PC-3 (cell line): ENCODE results near the gene AHDC1. TPM values are rescaled to one million over a fixed set of nuclear protein-coding genes. Genes with fewer than 3 reads are reported as not detected.
A peak's percentile ranks its signal among the peaks of the same experiment; 100 is the strongest.

Source experiments
- ATAC-seq: fragments of 200-7000 bp; cut with Tn5 transposase; 2 replicates; pipeline ENCODE4 v1.9.1; 2020; ENCODE audit warnings: mild to moderate bottlenecking, moderate library complexity
- Bru-seq: library from RNA; stranded (reverse); fragments of 400-500 nt; gene quantifications from one replicate; lab custom pipeline; 2021; lab: Mats Ljungman, UMichigan
- BruChase-seq, 2 experiments: library from RNA; stranded (reverse); fragments of 400-500 nt; gene quantifications; one replicate each; lab custom pipeline; 2021; lab: Mats Ljungman, UMichigan
- BruUV-seq: library from RNA; stranded (reverse); fragments of 400-500 nt; replicated peaks from 2 replicates; lab custom pipeline; 2021; lab: Mats Ljungman, UMichigan
- CTCF ChIA-PET: fragments of 300-600 bp; sonication (Branson Sonifier 250); formaldehyde crosslinking; loops from one replicate; lab custom pipeline; 2022; ENCODE audit warnings: antibody characterized with exemption; lab: Charles Lee
- POLR2A ChIA-PET: fragments of 300-600 bp; sonication (Branson Sonifier 250); formaldehyde crosslinking; loops from one replicate; lab custom pipeline; 2022; ENCODE audit warnings: antibody characterized with exemption; ENCODE audit not compliant: unreplicated experiment; lab: Charles Lee
- DNase-seq: peaks from one replicate; pipeline ENCODE4 v3.0.0-alpha.2; 2015
- H2AFZ ChIP-seq: fragments of 300-600 bp; sonication (generic); 2 replicates; pipeline ENCODE4 v1.6.0; 2016; ENCODE audit warnings: antibody characterized with exemption, low read length
- H3F3A ChIP-seq: fragments of 300-600 bp; sonication (generic); one replicate; pipeline ENCODE4 v1.6.0; 2017; ENCODE audit warnings: antibody characterized with exemption, low read length, control low read depth, mild to moderate bottlenecking; ENCODE audit not compliant: unreplicated experiment
- H3K27ac ChIP-seq: fragments of 300-600 bp; sonication (generic); 2 replicates; pipeline ENCODE4 v1.5.1; 2016; ENCODE audit warnings: mild to moderate bottlenecking, low read length
- H3K27me3 ChIP-seq: fragments of 300-600 bp; sonication (generic); 2 replicates; pipeline ENCODE4 v1.6.1; 2016; ENCODE audit warnings: low read length, mixed read lengths
- H3K36me3 ChIP-seq: fragments of 300-600 bp; sonication (generic); 2 replicates; pipeline ENCODE4 v1.6.1; 2016; ENCODE audit warnings: low read depth, mixed run types, low read length, mixed read lengths
- H3K4me1 ChIP-seq: fragments of 300-600 bp; sonication (generic); 2 replicates; pipeline ENCODE4 v1.5.1; 2016; ENCODE audit warnings: low read length; ENCODE audit not compliant: insufficient read depth
- H3K4me2 ChIP-seq: fragments of 300-600 bp; sonication (generic); 2 replicates; pipeline ENCODE4 v1.6.0; 2016; ENCODE audit warnings: low read length
- H3K4me3 ChIP-seq: fragments of 300-600 bp; sonication (generic); 2 replicates; pipeline ENCODE4 v1.5.1; 2016; ENCODE audit warnings: mild to moderate bottlenecking, low read length, mixed read lengths
- H3K79me2 ChIP-seq: fragments of 300-600 bp; sonication (generic); 2 replicates; pipeline ENCODE4 v1.6.1; 2017; ENCODE audit warnings: low read length, mixed read lengths
- H3K9ac ChIP-seq: fragments of 300-600 bp; sonication (generic); 2 replicates; pipeline ENCODE4 v1.6.0; 2016; ENCODE audit warnings: mild to moderate bottlenecking, low read length
- H3K9me2 ChIP-seq: fragments of 300-600 bp; sonication (generic); replicated peaks from 2 replicates; pipeline ENCODE4 v1.6.1; 2016; ENCODE audit warnings: mixed run types, low read length, mixed read lengths
- H3K9me3 ChIP-seq: fragments of 300-600 bp; sonication (generic); 2 replicates; pipeline ENCODE4 v1.6.1; 2016; ENCODE audit warnings: low read length, mixed read lengths
- H4K20me1 ChIP-seq: fragments of 300-600 bp; sonication (generic); 2 replicates; pipeline ENCODE4 v1.6.1; 2016; ENCODE audit warnings: low read length, mixed read lengths
- CTCF ChIP-seq: fragments of 300-600 bp; sonication (generic); conservative IDR thresholded peaks from 2 replicates; pipeline ENCODE4 v1.5.1; 2017; ENCODE audit warnings: antibody characterized with exemption, low read depth, mild to moderate bottlenecking, low read length
- EZH2 ChIP-seq: fragments of 300-600 bp; sonication (generic); IDR thresholded peaks from one replicate; pipeline ENCODE4 v1.6.1; 2017; ENCODE audit warnings: antibody characterized with exemption, mild to moderate bottlenecking, low read length; ENCODE audit not compliant: unreplicated experiment
- EZH2phosphoT487 ChIP-seq: fragments of 300-600 bp; sonication (generic); IDR thresholded peaks from 2 replicates; pipeline ENCODE4 v1.6.1; 2018; ENCODE audit warnings: mild to moderate bottlenecking, antibody characterized with exemption, low read length, borderline replicate concordance
- intact Hi-C: fragments of 100-400 bp; cut with micrococcal nuclease; formaldehyde crosslinking; loops from 2 replicates; pipeline ENCODE4 v1.9.0; 2023
- long read RNA-seq: library from polyadenylated mRNA; unstranded; transcript quantifications from one replicate; pipeline ENCODE4 v2.0.0, GENCODE V29; 2021; ENCODE audit not compliant: unreplicated experiment
- total RNA-seq: library from RNA; depleted of rRNA; stranded (reverse); fragments of >200 nt; gene quantifications from 2 replicates; pipeline ENCODE4 v1.2.3, GENCODE V29; 2014; rRNA removed

AHDC1 gene
- total RNA-seq (15.2 and 20.4 TPM in 2 replicates), Bru-seq, nascent RNA (percentile 78 among the genes with signal in this experiment), BruChase-seq, experiment 1, labeled RNA remaining after a 6-hour chase (percentile 79 among the genes with signal in this experiment), BruChase-seq, experiment 2, labeled RNA remaining after a 2-hour chase (percentile 80 among the genes with signal in this experiment)
- long read RNA-seq, partial matches to known transcripts: 25 of 46 reads
- long read RNA-seq, other reads (novel, unspliced or antisense): 21 of 46 reads

GRCh38 chr1:27603681-27604578, at the start of gene AHDC1:
Gene AHDC1, minus strand, starts transcription at chr1:27604144. Its CDS starts 52,029 bp downstream, at chr1:27552115.
- no peak for TF ChIP-seq CTCF
- no peak for TF ChIP-seq EZH2phosphoT487
- TF ChIP-seq EZH2: no peak
- ChIA-PET CTCF (interaction anchor here (0.6 to 2.4 kb wide), 8 partner anchors 9 to 307 kb away, joined by 3 to 30 read pairs (median 7); no protein-coding TSS in a partner anchor), POLR2A (interaction anchor here (0.5 to 1.5 kb wide), 4 partner anchors 47 to 552 kb away, joined by 3 to 32 read pairs (median 4); no protein-coding TSS in a partner anchor)
- no TSS peak for BruUV-seq
- H3K27me3 ChIP-seq: no peaks in the 10 kb centered on the region
- ATAC-seq (peak; percentile 57), DNase-seq (peak; percentile 90)
- no peaks in the 10 kb centered on the region for H3F3A ChIP-seq
- peaks cover 32% of the 10 kb centered on the region for H4K20me1 ChIP-seq
- no peaks in the 10 kb centered on the region for H3K9me3 ChIP-seq
- peak within 1 kb of the TSS; percentile 84 for H2AFZ ChIP-seq
- H3K4me3 ChIP-seq: peak within 1 kb of the TSS; percentile 88
- peaks cover 39% of the 10 kb centered on the region for H3K4me1 ChIP-seq
- peak within 1 kb of the TSS; percentile 93 for H3K9ac ChIP-seq
- H3K9me2 ChIP-seq: no peaks in the 10 kb centered on the region
- H3K27ac ChIP-seq: peak within 1 kb of the TSS; percentile 46
- peaks cover 47% of the 10 kb centered on the region for H3K79me2 ChIP-seq
- H3K4me2 ChIP-seq: peak within 1 kb of the TSS; percentile 83
- intact Hi-C loops: loop anchor here (1.0 to 10.0 kb wide), 2 partner anchors 47 to 299 kb away; no protein-coding TSS in a partner anchor
- H3K36me3 ChIP-seq: no peaks in the 10 kb centered on the region

DNA sequence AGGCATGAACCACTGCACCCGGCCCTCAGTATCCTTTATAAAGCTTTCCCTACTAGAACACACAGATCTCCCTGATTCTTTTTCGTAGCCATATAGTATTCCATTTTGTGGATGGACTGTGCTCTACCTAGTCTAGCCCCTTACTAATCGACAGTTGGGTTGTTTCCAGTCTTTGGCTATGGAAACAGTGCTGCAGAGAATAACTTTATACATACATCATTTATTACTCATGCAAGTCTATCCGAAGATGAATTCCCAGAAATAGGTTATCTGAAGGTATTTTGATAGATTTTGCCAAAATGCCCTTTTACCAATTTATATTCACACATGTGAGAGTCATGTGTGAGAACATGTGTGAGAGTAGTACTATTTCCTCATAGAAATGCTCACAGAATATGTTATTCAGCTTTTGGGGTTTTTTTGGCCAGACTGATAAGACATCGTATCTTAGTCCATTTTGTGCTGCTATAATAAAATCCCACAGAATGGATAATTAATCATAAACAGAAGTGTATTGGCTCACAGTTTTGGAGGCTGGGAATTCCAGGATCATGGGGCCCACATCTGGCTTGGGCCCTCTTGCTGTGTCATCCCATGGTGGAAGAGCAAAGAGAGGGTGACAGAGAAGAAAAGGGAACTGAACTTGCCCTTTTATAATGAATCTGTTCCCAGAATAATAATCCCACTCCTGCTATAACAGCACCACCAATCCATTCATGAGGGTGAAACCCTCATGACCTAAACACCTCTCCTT, 48.3 kb upstream of the AHDC1 start:
- Histone ChIP-seq H3F3A (no peaks in the 10 kb centered on the region), H3K9me3 (no peaks in the 10 kb centered on the region), H3K36me3 (no peaks in the 10 kb centered on the region), H4K20me1 (no peaks in the 10 kb centered on the region), H3K4me1 (peaks cover 8% of the 10 kb centered on the region), H3K27ac (no peak overlapping the region), H3K9me2 (no peaks in the 10 kb centered on the region), H2AFZ (no peak overlapping the region), H3K4me3 (no peak overlapping the region), H3K27me3 (no peaks in the 10 kb centered on the region), H3K9ac (no peak overlapping the region), H3K79me2 (no peaks in the 10 kb centered on the region), H3K4me2 (no peak overlapping the region)
- intact Hi-C loops: no loop called here
- no TSS peak for BruUV-seq
- POLR2A ChIA-PET: no interaction called here
- ATAC-seq (no peak), DNase-seq (no peak)
- no peak for TF ChIP-seq CTCF
- TF ChIP-seq EZH2phosphoT487: no peak
- TF ChIP-seq EZH2: no peak
- CTCF ChIA-PET: no interaction called here
